Measurements from ENCODE around the gene COQ8A.
"Not testable (repeated sequence)": the region's sequence is repeated elsewhere in the genome, so short reads cannot be mapped to it uniquely, and the experiment has no call there.

The COQ8A gene

DNA sequence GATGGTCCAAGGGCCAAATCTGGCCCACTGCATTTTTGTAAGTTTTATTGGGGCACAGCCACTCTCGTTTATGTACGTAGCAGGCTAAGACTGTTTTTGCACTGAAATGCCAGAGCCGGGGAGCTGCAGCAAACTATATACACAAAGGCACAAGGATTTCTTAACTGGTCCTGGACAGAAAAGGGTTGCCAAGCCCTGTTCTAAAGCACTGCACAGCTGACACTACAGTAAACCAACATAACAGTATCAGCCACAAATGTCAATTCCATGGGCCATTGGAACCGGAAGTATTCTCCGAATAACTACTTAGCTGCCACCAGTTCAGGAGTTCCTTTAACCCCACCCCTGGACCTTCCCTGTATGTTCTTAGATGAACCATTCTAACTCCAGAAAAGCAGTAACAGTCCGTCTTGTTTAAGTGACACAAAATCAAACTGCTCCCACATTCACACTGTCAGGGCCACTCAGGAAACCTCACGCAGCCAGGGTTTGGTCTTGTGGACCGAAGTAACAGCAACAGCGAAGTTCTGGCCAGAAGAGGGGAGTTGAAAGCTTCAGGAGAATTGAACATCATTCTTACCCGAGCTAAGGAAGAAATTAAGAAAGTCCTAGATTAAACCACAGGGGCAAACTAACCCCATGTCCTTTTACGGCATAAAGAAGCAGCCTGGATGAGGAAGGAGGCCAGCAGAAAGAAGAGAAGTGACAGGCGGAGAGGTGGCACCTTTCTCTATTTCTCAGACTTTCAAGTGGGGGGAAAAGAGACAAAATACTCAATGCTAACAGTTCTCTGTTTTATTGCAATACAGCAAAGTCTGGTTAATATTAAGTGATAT lies 49.2 kb downstream of the COQ8A start:
- Histone ChIP-seq H3K27me3 (ENCODE audit: insufficient read depth, insufficient read length) (no peaks in the 10 kb centered on the region), H3K4me1 (ENCODE audit: insufficient read depth, insufficient read length) (peaks cover 14% of the 10 kb centered on the region), H3K4me3 (ENCODE audit: insufficient read length, low read depth) (no peak overlapping the region), H3K9ac (ENCODE audit: insufficient read length, low read depth) (no peak overlapping the region), H3K9me3 (ENCODE audit: insufficient read depth, low read length) (no peaks in the 10 kb centered on the region), H3K36me3 (ENCODE audit: insufficient read depth, insufficient read length, low read length) (peaks cover 21% of the 10 kb centered on the region)
- DNase-seq (ENCODE audit: low read depth, low spot score): no peak
- TF ChIP-seq SUZ12 (IDR thresholded peaks at IDR 0.05; ENCODE audit: extremely low read depth, insufficient read depth, insufficient read length) (no peak), YY1 (IDR thresholded peaks at IDR 0.05; ENCODE audit: insufficient read depth, insufficient read length) (no peak), ZNF274 (IDR thresholded peaks at IDR 0.05; ENCODE audit: low read depth, low read length) (no peak)

DNA sequence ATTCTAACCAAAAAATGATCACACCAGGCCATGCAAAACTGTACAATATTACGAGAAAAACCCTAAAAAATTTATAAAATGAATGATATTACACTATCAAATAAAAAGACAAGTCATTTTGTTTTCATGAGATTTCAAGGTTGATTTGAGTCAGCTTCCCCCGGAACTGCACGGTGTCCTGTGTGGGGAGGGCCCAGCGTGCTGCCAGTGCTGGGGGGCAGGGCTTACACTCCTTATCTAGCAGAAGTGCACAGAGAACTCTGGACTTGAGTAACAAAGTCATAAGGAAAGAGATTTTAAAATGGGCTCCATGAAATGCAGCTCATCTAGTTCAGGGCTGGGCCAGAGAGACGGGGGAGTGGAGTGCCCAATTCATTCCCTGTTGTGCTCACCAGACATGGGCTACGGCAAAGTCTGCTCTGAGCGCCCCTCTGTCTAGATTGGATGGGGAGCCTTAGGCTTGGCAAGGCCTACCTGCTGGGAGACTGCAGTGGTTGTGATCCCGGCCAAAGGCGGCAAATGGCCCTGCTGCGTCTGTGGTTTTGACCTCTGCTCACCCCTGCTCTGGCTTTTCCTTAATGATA lies 50.1 kb downstream of the COQ8A start:
- no peak overlapping the region for H3K4me3 ChIP-seq (ENCODE audit: insufficient read length, low read depth)
- H3K36me3 ChIP-seq (ENCODE audit: insufficient read depth, insufficient read length, low read length): peaks cover 21% of the 10 kb centered on the region
- no peak overlapping the region for H3K9ac ChIP-seq (ENCODE audit: insufficient read length, low read depth)
- H3K4me1 ChIP-seq (ENCODE audit: insufficient read depth, insufficient read length): peaks cover 21% of the 10 kb centered on the region
- H3K27me3 ChIP-seq (ENCODE audit: insufficient read depth, insufficient read length): no peaks in the 10 kb centered on the region
- TF ChIP-seq ZNF274 (IDR thresholded peaks at IDR 0.05; ENCODE audit: low read depth, low read length): no peak
- no peak for TF ChIP-seq SUZ12 (IDR thresholded peaks at IDR 0.05; ENCODE audit: extremely low read depth, insufficient read depth, insufficient read length)
- TF ChIP-seq YY1 (IDR thresholded peaks at IDR 0.05; ENCODE audit: insufficient read depth, insufficient read length): no peak
- H3K9me3 ChIP-seq (ENCODE audit: insufficient read depth, low read length): no peaks in the 10 kb centered on the region
- no peak for DNase-seq (ENCODE audit: low read depth, low spot score)

DNA sequence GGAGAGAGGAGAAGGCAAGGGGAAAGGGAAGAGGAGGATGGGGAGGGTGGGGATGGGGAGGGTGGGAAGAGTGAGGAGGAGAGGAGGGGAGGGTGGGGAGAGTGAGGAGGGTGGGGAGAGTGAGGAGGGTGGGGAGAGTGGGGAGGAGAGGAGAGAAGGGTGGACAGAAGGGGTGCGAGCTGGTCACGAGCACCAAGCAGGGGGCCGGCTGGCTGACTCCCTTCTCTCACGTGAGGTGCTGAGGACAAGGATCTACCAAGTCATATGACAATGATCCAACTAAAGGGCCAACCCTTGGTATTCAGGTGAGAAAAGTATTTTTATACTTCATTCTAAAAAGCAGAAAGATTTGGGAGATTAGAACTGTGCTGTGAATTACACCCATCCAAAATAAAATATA lies 51.8 kb downstream of the COQ8A start:
- H3K9me3 ChIP-seq (ENCODE audit: insufficient read depth, low read length): no peaks in the 10 kb centered on the region
- no peak for DNase-seq (ENCODE audit: low read depth, low spot score)
- no peak overlapping the region for H3K9ac ChIP-seq (ENCODE audit: insufficient read length, low read depth)
- peaks cover 12% of the 10 kb centered on the region for H3K36me3 ChIP-seq (ENCODE audit: insufficient read depth, insufficient read length, low read length)
- H3K4me3 ChIP-seq (ENCODE audit: insufficient read length, low read depth): no peak overlapping the region
- TF ChIP-seq YY1 (IDR thresholded peaks at IDR 0.05; ENCODE audit: insufficient read depth, insufficient read length) (no peak), ZNF274 (IDR thresholded peaks at IDR 0.05; ENCODE audit: low read depth, low read length) (no peak), SUZ12 (IDR thresholded peaks at IDR 0.05; ENCODE audit: extremely low read depth, insufficient read depth, insufficient read length) (no peak)
- H3K4me1 ChIP-seq (ENCODE audit: insufficient read depth, insufficient read length): peaks cover 16% of the 10 kb centered on the region
- H3K27me3 ChIP-seq (ENCODE audit: insufficient read depth, insufficient read length): no peaks in the 10 kb centered on the region

DNA sequence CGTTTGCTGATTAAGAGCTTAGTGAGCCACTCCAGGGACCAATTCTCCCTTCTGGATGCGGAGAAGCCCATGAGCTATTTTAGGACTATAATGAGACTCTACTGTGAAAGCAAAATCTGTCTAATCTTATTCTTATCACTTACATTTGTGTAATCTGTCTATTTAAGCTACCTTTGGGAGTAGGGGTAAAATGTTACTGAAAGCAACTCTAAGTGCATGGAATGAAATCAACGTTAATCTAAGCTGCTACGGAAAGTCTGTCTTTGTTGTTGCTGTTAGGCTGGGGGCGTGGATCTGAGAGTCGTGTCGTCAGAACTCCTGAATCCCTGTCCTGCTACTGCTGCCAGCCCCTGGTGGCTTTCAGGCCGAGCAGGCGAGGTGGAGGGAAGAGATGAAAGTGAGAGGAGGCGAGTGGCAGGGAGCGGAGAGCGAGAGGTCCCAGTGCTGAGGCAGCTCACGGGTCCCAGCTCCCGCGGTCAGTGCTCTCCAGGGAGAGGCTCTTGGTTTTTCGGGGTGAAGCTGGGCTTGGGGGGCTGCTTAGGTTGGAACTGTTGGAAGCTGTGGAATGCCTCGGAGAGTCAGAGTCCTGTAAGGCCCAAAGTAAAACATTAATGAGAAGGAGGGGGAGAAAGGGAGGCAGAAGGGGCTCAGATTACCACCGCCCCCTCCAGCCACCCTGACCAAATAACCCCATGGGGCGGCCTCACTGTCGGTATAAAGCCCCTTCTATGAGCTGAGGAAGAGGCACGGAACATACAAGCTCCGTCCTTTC lies 53.9 kb downstream of the COQ8A start:
- peaks cover 7% of the 10 kb centered on the region for H3K4me1 ChIP-seq (ENCODE audit: insufficient read depth, insufficient read length)
- TF ChIP-seq SUZ12 (IDR thresholded peaks at IDR 0.05; ENCODE audit: extremely low read depth, insufficient read depth, insufficient read length) (no peak), ZNF274 (IDR thresholded peaks at IDR 0.05; ENCODE audit: low read depth, low read length) (no peak), YY1 (IDR thresholded peaks at IDR 0.05; ENCODE audit: insufficient read depth, insufficient read length) (no peak)
- H3K27me3 ChIP-seq (ENCODE audit: insufficient read depth, insufficient read length): no peaks in the 10 kb centered on the region
- H3K36me3 ChIP-seq (ENCODE audit: insufficient read depth, insufficient read length, low read length): peaks cover 4% of the 10 kb centered on the region
- H3K4me3 ChIP-seq (ENCODE audit: insufficient read length, low read depth): no peak overlapping the region
- no peak overlapping the region for H3K9ac ChIP-seq (ENCODE audit: insufficient read length, low read depth)
- no peak for DNase-seq (ENCODE audit: low read depth, low spot score)
- H3K9me3 ChIP-seq (ENCODE audit: insufficient read depth, low read length): no peaks in the 10 kb centered on the region

- no peak overlapping the region for H3K4me3 ChIP-seq (ENCODE audit: insufficient read length, low read depth)
- no peaks in the 10 kb centered on the region for H3K27me3 ChIP-seq (ENCODE audit: insufficient read depth, insufficient read length)
- TF ChIP-seq ZNF274 (IDR thresholded peaks at IDR 0.05; ENCODE audit: low read depth, low read length) (no peak), SUZ12 (IDR thresholded peaks at IDR 0.05; ENCODE audit: extremely low read depth, insufficient read depth, insufficient read length) (no peak), YY1 (IDR thresholded peaks at IDR 0.05; ENCODE audit: insufficient read depth, insufficient read length) (no peak)
- H3K4me1 ChIP-seq (ENCODE audit: insufficient read depth, insufficient read length): peaks cover 7% of the 10 kb centered on the region
- H3K9me3 ChIP-seq (ENCODE audit: insufficient read depth, low read length): no peaks in the 10 kb centered on the region
- H3K36me3 ChIP-seq (ENCODE audit: insufficient read depth, insufficient read length, low read length): peaks cover 4% of the 10 kb centered on the region
- no peak overlapping the region for H3K9ac ChIP-seq (ENCODE audit: insufficient read length, low read depth)
- no peak for DNase-seq (ENCODE audit: low read depth, low spot score)
These were observed 54.7 kb downstream of the COQ8A start for GRCh38 chr1:226994586-226995364.

DNA sequence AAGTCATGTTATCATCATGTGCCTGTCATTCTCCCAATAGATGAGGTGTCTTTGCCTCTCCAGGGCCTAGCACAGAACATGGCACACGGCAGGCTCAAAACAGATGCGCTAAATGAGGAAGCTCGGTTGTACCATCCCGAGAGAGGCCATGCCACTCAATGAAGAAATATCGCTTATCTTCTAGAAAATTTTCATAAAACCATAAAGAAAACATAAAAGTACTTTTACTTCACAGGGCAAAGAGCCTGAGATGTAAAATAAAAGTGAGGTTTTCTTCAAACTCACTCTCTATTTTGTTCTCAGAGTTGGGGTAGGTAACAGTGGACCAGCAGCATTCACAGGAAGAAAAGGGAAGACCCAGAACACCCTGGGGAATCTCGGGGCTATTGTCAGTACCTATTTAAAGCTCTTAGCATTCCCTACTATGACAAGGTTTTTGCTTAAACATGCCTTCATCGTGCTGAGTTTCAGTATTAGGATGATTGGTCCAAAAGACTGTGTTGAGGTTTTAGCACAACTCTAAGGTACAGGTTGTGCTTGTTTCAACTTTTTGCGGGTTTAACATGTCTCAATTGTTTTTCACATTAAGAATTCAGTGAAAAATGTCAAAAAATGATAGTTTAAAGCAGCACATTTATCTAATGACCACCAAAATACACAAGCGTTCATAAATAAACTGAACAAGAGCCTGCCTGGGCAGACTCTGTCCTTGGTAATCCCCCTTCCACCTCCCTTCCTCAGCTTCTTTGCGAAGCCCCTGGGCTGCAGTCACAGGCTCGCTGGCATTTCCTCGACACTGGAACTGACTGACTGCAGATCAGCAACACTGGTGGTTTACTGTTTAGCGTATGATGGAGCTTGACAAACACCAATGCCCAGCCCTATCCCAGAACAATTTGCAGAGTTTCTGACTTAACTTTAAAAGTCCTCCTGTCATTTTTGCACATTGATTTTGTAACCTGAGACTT lies 55.6 kb downstream of the COQ8A start:
- TF ChIP-seq SUZ12 (IDR thresholded peaks at IDR 0.05; ENCODE audit: extremely low read depth, insufficient read depth, insufficient read length): no peak
- TF ChIP-seq ZNF274 (IDR thresholded peaks at IDR 0.05; ENCODE audit: low read depth, low read length): no peak
- H3K36me3 ChIP-seq (ENCODE audit: insufficient read depth, insufficient read length, low read length): peaks cover under 1% of the 10 kb centered on the region
- H3K4me3 ChIP-seq (ENCODE audit: insufficient read length, low read depth): no peak overlapping the region
- DNase-seq (ENCODE audit: low read depth, low spot score): peak; percentile 22
- peaks cover 7% of the 10 kb centered on the region for H3K4me1 ChIP-seq (ENCODE audit: insufficient read depth, insufficient read length)
- H3K9me3 ChIP-seq (ENCODE audit: insufficient read depth, low read length): no peaks in the 10 kb centered on the region
- no peaks in the 10 kb centered on the region for H3K27me3 ChIP-seq (ENCODE audit: insufficient read depth, insufficient read length)
- no peak overlapping the region for H3K9ac ChIP-seq (ENCODE audit: insufficient read length, low read depth)

DNA sequence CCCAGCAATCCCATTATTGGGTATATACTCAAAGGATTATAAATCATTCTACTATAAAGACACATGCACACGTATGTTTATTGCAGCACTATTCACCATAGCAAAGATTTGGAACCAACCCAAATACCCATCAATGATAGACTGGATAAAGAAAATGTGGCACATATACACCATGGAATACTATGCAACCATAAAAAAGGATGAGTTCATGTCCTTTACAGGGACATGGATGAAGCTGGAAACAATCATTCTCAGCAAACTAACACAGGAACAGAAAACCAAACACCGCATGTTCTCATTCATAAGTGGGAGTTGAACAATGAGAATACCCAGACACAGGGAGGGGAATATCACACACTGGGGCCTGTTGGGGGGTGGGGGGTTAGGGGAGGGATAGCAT lies 59.5 kb downstream of the COQ8A start:
- not testable (repeated sequence) for DNase-seq (ENCODE audit: low read depth, low spot score); H3K4me3 ChIP-seq (ENCODE audit: insufficient read length, low read depth); H3K4me1 ChIP-seq (ENCODE audit: insufficient read depth, insufficient read length); H3K27me3 ChIP-seq (ENCODE audit: insufficient read depth, insufficient read length); H3K9me3 ChIP-seq (ENCODE audit: insufficient read depth, low read length); H3K9ac ChIP-seq (ENCODE audit: insufficient read length, low read depth)
- peaks cover 13% of the 10 kb centered on the region for H3K36me3 ChIP-seq (ENCODE audit: insufficient read depth, insufficient read length, low read length)
